Measurements from ENCODE around the gene UACA.
"Not testable (repeated sequence)": the region's sequence is repeated elsewhere in the genome, so short reads cannot be mapped to it uniquely, and the experiment has no call there.

Gene UACA

GRCh38 chr15:70750203-70750869, 13.0 kb downstream of the UACA start:
- ATAC-seq: no peak

- ATAC-seq: no peak
Observed at GRCh38 chr15:70748281-70748747, 15.0 kb downstream of the UACA start.

- ATAC-seq: not testable (repeated sequence)
Observed at GRCh38 chr15:70746598-70746997, 16.8 kb downstream of the UACA start.

GRCh38 chr15:70742928-70743327, 20.4 kb downstream of the UACA start:
- ATAC-seq: no peak

- ATAC-seq: no peak
Observed at GRCh38 chr15:70741677-70742293, 21.6 kb downstream of the UACA start.

DNA sequence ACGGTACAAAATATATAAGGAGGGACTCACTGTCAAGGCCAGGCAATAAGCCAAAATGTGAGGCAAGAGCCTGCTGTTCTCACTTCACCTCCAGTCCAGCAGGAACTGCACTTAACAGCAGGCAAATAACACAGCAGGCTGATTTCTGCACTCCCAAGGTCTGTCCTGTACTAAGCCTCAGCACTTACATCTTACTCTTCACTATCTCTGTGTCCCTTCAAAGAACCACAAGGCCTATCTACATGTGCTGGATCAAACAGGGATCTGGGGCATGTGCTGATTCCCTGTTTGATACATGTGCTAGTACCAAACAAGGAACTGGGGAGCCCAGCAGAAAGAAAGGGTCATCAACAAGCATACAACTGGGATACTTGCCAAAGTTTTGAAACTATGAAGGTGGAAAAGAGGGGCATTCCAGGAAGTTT, 22.2 kb downstream of the UACA start:
- ATAC-seq: no peak

- ATAC-seq: not testable (repeated sequence)
Observed at GRCh38 chr15:70735040-70735439, 28.3 kb downstream of the UACA start.

DNA sequence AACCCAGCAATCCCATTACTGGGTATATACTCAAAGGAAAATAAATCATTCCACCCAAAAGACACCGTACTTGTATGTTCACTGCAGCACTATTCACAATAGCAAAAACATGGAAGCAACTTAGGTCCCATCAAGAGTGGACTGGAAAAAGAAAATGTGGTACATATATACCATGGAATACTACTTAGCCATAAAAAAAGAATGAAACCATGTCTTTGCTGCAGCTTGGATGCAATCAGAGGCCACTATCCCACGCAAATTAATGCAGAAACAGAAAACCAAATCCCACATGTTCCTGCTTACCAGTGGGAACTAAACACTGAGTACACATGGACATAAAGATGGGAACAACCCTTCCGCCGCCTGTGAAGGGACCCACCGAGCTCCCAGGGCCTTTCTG, 34.2 kb downstream of the UACA start:
- ATAC-seq: no peak

- ATAC-seq: no peak
Observed at GRCh38 chr15:70726753-70727152, 36.6 kb downstream of the UACA start.

DNA sequence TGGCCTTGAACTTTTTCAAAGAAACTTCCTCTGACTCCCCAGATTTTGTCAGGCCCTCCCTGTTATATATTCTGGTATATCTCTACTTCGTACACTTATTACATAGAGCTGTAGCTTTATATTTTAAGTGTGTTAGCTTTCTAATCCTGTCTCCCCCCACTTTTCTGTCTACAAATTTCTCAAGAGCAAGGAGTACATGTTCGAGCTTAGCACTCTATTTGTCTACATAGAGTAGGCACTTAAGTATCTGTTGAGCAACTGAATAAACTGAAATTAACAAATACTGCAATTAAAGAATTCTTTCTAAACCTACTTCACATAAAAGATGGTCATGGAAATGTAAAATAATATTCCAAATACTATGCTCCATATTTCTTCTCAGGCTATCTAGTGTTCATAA, 39.4 kb downstream of the UACA start:
- no peak for ATAC-seq

DNA sequence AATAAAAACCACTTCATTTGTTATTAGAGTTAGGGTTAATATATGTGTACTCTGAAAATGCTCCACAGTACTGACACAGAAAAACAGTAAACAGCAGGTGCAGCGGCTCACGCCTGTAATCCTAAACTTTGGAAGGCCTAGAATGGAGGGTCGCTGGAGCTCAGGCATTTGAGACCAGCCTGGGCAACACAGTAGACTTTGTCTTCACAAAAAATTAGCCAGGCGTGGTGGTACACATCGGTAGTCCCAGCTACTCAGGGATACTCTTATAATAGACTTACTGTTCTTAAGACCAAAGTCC, 40.3 kb downstream of the UACA start:
- no peak for ATAC-seq

DNA sequence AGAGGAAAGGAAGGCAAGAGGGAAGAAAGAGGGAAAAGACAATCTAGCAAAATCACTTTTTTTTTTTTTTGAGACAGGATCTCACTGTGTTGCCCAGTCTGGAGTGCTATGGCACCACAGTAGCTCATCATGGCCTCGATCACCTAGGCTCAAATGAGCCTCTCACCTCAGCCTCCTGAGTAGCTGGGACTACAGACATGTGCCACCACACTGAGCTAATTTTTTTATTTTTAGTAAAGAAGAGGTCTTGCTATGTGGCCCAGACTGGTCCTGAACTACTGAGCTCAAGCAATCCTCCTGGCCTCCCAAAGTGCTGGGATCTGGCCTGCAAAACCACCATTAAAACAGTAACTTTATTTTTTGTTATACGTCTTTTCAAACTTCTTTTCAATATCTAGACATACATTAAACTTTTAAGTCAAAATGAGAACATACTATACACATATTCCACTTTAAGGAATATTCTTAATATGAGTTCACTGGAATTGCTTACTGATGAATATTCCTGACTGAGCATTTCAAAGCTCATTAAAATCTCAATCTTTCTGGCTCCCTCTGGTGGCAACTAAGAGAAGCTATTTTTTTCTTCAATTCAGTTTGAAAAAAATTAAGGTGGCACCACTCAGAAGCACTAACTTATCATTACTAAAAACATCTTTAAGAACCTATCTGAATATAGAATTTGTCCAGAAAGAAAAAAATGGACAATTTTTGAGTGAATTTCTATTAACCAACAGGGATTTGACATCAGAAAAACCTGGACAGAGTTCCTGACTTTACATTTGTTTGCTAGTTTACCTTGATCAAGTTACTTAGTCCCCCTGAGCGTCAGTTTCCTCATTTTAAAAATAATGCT, 40.9 kb downstream of the UACA start:
- no peak for ATAC-seq

GRCh38 chr15:70720228-70721016, 42.9 kb downstream of the UACA start:
- no peak for ATAC-seq

DNA sequence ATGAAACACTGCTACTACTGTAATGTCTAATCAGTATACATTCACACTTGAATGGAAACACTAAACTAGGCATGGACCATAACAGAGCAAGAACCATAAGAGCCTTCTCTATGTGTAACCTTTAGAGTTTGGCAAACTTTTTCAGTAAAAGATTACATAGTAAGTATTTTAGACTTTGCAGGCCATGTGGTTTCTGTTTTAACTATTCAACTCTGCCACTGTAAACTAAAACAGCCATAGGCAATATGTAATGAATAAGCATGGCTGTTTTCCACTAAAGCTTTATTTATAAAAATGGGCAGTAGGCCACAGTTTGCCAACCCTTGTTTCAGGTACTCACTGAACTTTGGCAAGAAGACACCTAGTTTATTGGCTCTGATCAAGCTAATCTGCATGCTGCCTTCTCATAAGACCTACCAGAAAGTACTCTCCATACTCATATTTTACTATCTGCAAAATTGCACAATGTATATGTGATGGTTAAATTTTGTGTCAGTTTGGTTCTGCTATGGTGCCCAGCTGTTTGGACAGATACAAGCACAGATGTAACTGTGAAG, 46.0 kb downstream of the UACA start:
- no peak for ATAC-seq

DNA sequence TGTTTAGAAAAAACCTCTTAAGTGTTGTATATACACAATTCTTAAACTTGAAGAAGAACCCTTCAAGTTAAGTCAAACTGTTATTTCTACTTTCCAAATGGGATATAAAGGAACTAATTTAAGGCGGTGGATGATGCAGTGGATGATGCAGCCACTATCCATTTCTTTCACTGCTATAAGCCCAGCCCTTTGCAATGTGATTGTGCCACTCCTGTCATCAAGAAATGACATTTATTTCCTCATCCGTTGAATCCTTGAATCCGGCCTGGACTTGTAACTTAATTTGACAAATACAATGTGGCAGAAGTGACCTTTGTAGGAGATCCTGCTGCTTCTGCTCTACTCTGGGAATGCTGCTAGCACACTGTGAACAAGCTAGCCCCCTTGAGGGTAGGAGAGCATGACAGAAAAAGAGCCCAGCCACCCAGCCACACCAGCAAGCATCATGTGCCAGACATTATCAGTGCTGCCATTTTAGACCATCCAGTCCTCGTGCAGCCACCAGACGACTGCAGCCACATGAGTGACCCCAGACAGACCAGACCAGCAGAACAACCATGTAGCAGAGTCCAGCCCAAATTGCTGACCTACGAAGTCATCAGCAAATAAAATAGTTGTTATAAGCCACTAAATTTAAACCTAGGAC, 47.4 kb downstream of the UACA start:
- ATAC-seq: no peak

- ATAC-seq: no peak
Observed at GRCh38 chr15:70714565-70714964, 48.8 kb downstream of the UACA start.

DNA sequence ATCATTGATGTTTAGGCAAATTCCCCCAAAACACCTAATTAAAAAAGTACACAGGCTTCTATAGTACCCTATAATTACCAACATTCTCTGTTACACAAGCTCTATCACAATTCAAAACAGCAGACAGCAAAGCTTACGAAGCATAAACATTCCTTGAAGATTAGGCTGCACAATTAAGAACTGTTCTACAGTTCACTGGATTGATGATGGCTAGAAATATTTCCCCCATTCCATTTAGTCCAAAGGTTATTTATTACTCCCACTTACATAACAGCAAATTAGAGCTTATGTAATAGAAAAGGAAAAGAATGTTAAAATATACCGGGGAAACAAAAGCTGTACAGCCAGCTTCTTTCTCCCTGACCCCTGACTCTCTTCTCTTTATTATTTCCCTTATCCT, 49.3 kb downstream of the UACA start:
- no peak for ATAC-seq

DNA sequence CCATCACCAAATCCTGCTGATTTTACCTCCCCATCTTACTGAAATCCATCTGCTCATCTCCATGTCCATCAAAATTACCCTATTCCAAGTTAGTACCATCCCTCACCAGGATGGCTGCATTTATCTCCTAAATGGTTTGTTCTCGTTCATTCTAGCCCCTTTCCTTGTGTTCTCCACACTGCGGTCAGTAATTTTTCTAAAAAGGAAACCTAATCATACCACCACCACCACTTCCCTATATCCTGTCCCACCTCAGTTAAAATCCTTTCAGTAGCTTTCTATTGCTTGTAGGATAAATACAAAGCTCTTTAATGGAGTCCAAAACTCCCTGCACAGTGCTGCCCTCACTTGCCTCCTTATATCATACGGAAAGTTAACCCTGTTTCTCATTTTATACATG, 51.1 kb downstream of the UACA start:
- no peak for ATAC-seq

DNA sequence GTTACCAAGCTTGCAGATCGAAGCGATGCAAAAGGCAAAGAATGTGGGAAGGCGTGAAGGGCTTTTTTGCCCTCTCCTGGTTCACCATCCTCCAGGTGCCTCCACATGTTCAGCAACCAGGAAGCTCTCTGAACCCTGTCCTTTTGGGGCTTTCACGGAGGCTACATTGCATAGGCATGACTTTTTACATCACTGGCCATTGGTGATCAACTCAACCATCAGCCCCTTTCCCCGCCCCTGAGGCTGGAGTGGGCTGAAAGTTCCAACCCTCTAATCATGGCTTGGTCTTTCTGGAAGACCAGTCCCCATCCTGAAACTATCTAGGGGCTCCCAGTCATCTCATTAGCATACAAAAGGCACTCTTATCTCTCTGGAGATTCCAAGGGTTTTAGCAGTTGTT, 52.6 kb downstream of the UACA start:
- ATAC-seq: no peak

DNA sequence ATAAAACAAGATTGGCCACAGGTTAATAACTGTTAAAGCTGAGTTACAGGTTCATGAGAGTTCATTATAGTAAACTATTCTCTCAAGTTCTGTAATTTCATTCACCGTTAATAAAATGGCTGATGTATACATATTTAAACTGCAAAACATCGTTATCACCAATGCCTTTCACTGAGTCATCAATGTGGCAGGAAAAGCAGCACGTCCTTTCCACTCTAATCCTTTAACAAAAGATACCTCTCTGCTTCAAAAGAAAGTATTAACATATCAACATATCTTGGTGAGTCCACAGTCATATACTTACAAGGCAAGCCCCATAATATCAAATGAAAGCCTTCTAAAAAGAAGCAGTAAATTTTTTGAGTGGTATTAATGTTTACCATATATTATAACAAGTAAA, 54.5 kb downstream of the UACA start:
- no peak for ATAC-seq

DNA sequence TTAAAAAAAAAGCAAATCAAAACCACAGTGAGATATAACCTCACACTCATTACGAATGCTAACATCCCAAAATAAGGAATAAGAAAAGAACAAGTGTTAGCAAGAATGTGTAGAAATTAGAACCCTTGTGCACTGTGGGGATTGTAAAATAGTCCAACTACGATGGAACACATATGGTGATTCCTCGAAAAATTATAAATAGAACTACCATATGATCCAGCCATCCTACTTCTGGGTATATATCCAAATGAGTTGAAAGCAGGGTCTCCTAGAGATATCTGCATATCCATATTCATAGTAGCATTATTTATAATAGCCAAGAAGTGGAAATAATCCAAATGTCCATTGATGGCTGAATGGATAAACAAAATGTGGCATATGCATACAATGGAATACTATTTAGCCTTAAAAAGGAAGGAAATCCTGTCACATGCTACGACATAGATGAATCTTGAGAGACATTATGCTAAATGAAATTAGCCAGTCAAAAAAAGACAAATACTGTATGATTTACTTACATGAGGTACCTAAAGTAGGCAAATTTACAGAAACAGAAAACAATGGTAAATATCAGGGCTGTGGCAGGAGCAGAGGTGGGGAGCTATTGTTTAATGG, 55.6 kb downstream of the UACA start:
- no peak for ATAC-seq

DNA sequence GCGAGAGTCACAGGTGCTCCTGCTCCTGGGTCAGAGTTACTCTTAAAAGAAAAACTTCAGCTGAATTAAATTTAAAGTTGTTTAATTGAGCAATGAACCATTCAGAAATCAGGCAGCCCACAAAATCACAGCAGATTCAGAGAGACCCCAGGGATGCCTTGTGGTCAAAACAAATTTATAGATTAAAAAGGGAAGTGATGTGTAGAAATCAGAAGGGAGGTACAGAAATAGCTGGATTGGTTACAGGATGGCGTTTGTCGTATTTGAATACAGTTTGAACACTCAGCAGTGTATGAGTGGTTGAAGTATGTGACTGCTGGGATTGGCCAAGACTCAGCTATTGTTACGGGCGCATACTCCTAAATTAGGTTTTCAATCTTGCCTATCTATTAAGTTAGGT, 58.6 kb downstream of the UACA start:
- no peak for ATAC-seq
